HG03354 (cell line): ENCODE measurements around the gene NAP1L1.

Experiments
- ATAC-seq: cut with Tn5 transposase; IDR thresholded peaks from one replicate; pipeline ENCODE4 v1.9.1; 2021; ENCODE audit warnings: mild to moderate bottlenecking; ENCODE audit not compliant: unreplicated experiment, poor library complexity, severe bottlenecking

The NAP1L1 gene

GRCh38 chr12:76084863-76085519 lies 506 bp upstream of the NAP1L1 start:
- peak; percentile 56 for ATAC-seq

GRCh38 chr12:76083246-76083903 lies 1.1 kb downstream of the NAP1L1 start:
- ATAC-seq = no peak

- ATAC-seq = no peak
These were observed 2.6 kb downstream of the NAP1L1 start for GRCh38 chr12:76081909-76082308.

GRCh38 chr12:76080729-76081415 lies 3.6 kb downstream of the NAP1L1 start:
- ATAC-seq = no peak

- ATAC-seq = no peak
These were observed 4.3 kb downstream of the NAP1L1 start for GRCh38 chr12:76080017-76080728.

GRCh38 chr12:76078748-76079147 lies 5.7 kb downstream of the NAP1L1 start:
- no peak for ATAC-seq

GRCh38 chr12:76075448-76075847 lies 9.0 kb downstream of the NAP1L1 start:
- no peak for ATAC-seq

- ATAC-seq = no peak
These were observed 9.7 kb downstream of the NAP1L1 start for GRCh38 chr12:76074701-76075336.

- ATAC-seq = no peak
These were observed 10.9 kb downstream of the NAP1L1 start for GRCh38 chr12:76073561-76073960.

GRCh38 chr12:76072568-76072967 lies 11.9 kb downstream of the NAP1L1 start:
- ATAC-seq = no peak

GRCh38 chr12:76069339-76069738 lies 15.1 kb downstream of the NAP1L1 start:
- no peak for ATAC-seq

GRCh38 chr12:76065917-76066316 lies 18.6 kb downstream of the NAP1L1 start:
- ATAC-seq = no peak

- ATAC-seq = no peak
These were observed 19.6 kb downstream of the NAP1L1 start for GRCh38 chr12:76064904-76065303.

- no peak for ATAC-seq
These were observed 24.4 kb downstream of the NAP1L1 start for GRCh38 chr12:76060111-76060510.

- ATAC-seq = no peak
These were observed 27.2 kb downstream of the NAP1L1 start for GRCh38 chr12:76057326-76057725.

- no peak for ATAC-seq
These were observed 29.1 kb downstream of the NAP1L1 start for GRCh38 chr12:76055393-76055792.

GRCh38 chr12:76049575-76050251 lies 34.8 kb downstream of the NAP1L1 start:
- ATAC-seq = no peak

GRCh38 chr12:76047742-76048141 lies 36.7 kb downstream of the NAP1L1 start:
- no peak for ATAC-seq

GRCh38 chr12:76047060-76047459 lies 37.4 kb downstream of the NAP1L1 start:
- ATAC-seq = no peak
